Measurements from ENCODE around the gene SMIM8.
A peak's percentile ranks its signal among the peaks of the same experiment; 100 is the strongest.

The SMIM8 gene

GRCh38 chr6:87382861-87383260 is 60.5 kb downstream of the SMIM8 start:
- H3K4me3 ChIP-seq (ENCODE audit: low read length), result no peak overlapping the region
- no peak for TF ChIP-seq CTCF (conservative IDR thresholded peaks at IDR 0.05; ENCODE audit: low read length)
- no peak for DNase-seq (ENCODE audit: low read depth)

- H3K4me3 ChIP-seq (ENCODE audit: low read length), result no peak overlapping the region
- TF ChIP-seq CTCF (conservative IDR thresholded peaks at IDR 0.05; ENCODE audit: low read length), result no peak
- DNase-seq (ENCODE audit: low read depth), result no peak
These were observed 61.6 kb downstream of the SMIM8 start for GRCh38 chr6:87384038-87384437.

- DNase-seq (ENCODE audit: low read depth), result no peak
- no peak for TF ChIP-seq CTCF (conservative IDR thresholded peaks at IDR 0.05; ENCODE audit: low read length)
- H3K4me3 ChIP-seq (ENCODE audit: low read length), result no peak overlapping the region
These were observed 62.1 kb downstream of the SMIM8 start for GRCh38 chr6:87384449-87384848.

- peak; percentile 51 for TF ChIP-seq CTCF (conservative IDR thresholded peaks at IDR 0.05; ENCODE audit: low read length)
- peak; percentile 39 for DNase-seq (ENCODE audit: low read depth)
These were observed 68.9 kb downstream of the SMIM8 start for GRCh38 chr6:87391334-87391733.

More at GRCh38 chr6:87391334-87391733, 68.9 kb downstream of the SMIM8 start:
- H3K4me3 ChIP-seq (ENCODE audit: low read length), result no peak overlapping the region
